Skeletal muscle satellite cell (primary cell): ENCODE results near the gene FAM53B.

Experiments used
- H3K27me3 ChIP-seq: 2 replicates; pipeline ENCODE4 v1.7.0; 2013; ENCODE audit warnings: low read length; ENCODE audit not compliant: control insufficient read depth, insufficient read depth
- H3K36me3 ChIP-seq: 2 replicates; pipeline ENCODE4 v1.7.0; 2013; ENCODE audit warnings: mild to moderate bottlenecking, control low read depth, low read length; ENCODE audit not compliant: insufficient read depth
- H3K4me1 ChIP-seq: 2 replicates; pipeline ENCODE4 v1.7.0; 2013; ENCODE audit warnings: low read length; ENCODE audit not compliant: control insufficient read depth, insufficient read depth
- H3K4me2 ChIP-seq: 2 replicates; pipeline ENCODE4 v1.7.0; 2013; ENCODE audit warnings: mild to moderate bottlenecking, low read length
- H3K4me3 ChIP-seq: 2 replicates; pipeline ENCODE4 v1.7.0; 2013; ENCODE audit warnings: low read length
- H3K9ac ChIP-seq: 2 replicates; pipeline ENCODE4 v1.7.0; 2013; ENCODE audit warnings: mild to moderate bottlenecking, low read depth, low read length, moderate library complexity
- H3K9me3 ChIP-seq: replicated peaks from 2 replicates; pipeline ENCODE4 v1.7.0; 2013; ENCODE audit warnings: mild to moderate bottlenecking, control low read depth, low read length

FAM53B gene

GRCh38 chr10:124703778-124704427, 40.3 kb downstream of the FAM53B start:
- peaks cover 8% of the 10 kb centered on the region for H3K36me3 ChIP-seq
- no peak overlapping the region for H3K4me2 ChIP-seq
- no peaks in the 10 kb centered on the region for H3K27me3 ChIP-seq
- H3K9me3 ChIP-seq: no peaks in the 10 kb centered on the region
- H3K4me3 ChIP-seq: no peak overlapping the region
- H3K4me1 ChIP-seq: peaks cover 29% of the 10 kb centered on the region
- H3K9ac ChIP-seq: no peak overlapping the region

GRCh38 chr10:124703372-124703771, 40.8 kb downstream of the FAM53B start:
- Histone ChIP-seq H3K36me3 (peaks cover 8% of the 10 kb centered on the region), H3K27me3 (no peaks in the 10 kb centered on the region), H3K9me3 (no peaks in the 10 kb centered on the region), H3K4me2 (no peak overlapping the region), H3K9ac (no peak overlapping the region), H3K4me1 (peaks cover 28% of the 10 kb centered on the region), H3K4me3 (no peak overlapping the region)

- Histone ChIP-seq H3K36me3 (peaks cover 8% of the 10 kb centered on the region), H3K4me3 (no peak overlapping the region), H3K9ac (peak overlapping the region; percentile 39), H3K9me3 (no peaks in the 10 kb centered on the region), H3K4me2 (peak overlapping the region; percentile 38), H3K4me1 (peaks cover 28% of the 10 kb centered on the region), H3K27me3 (no peaks in the 10 kb centered on the region)
Measured at GRCh38 chr10:124701881-124702656, 42.1 kb downstream of the FAM53B start.

- Histone ChIP-seq H3K27me3 (no peaks in the 10 kb centered on the region), H3K4me2 (peak overlapping the region; percentile 38), H3K4me3 (no peak overlapping the region), H3K4me1 (peaks cover 23% of the 10 kb centered on the region), H3K9ac (peak overlapping the region; percentile 39), H3K9me3 (no peaks in the 10 kb centered on the region), H3K36me3 (peaks cover 7% of the 10 kb centered on the region)
Measured at GRCh38 chr10:124701435-124701834, 42.7 kb downstream of the FAM53B start.

GRCh38 chr10:124701038-124701365, 43.2 kb downstream of the FAM53B start:
- H3K9ac ChIP-seq: peak overlapping the region; percentile 0

GRCh38 chr10:124700293-124701037, 43.7 kb downstream of the FAM53B start:
- no peak overlapping the region for H3K9ac ChIP-seq
- peaks cover 20% of the 10 kb centered on the region for H3K4me1 ChIP-seq
- H3K36me3 ChIP-seq: peaks cover 6% of the 10 kb centered on the region
- H3K4me2 ChIP-seq: no peak overlapping the region
- H3K4me3 ChIP-seq: no peak overlapping the region
- H3K27me3 ChIP-seq: no peaks in the 10 kb centered on the region
- H3K9me3 ChIP-seq: no peaks in the 10 kb centered on the region

More at GRCh38 chr10:124701038-124701365, 43.2 kb downstream of the FAM53B start:
- H3K36me3 ChIP-seq: peaks cover 5% of the 10 kb centered on the region
- H3K27me3 ChIP-seq: no peaks in the 10 kb centered on the region
- no peaks in the 10 kb centered on the region for H3K9me3 ChIP-seq
- H3K4me3 ChIP-seq: no peak overlapping the region
- peak overlapping the region; percentile 38 for H3K4me2 ChIP-seq
- peaks cover 23% of the 10 kb centered on the region for H3K4me1 ChIP-seq

GRCh38 chr10:124699471-124700292, 44.5 kb downstream of the FAM53B start:
- H3K27me3 ChIP-seq: no peaks in the 10 kb centered on the region
- H3K4me3 ChIP-seq: no peak overlapping the region
- no peak overlapping the region for H3K9ac ChIP-seq
- no peak overlapping the region for H3K4me2 ChIP-seq
- peaks cover 12% of the 10 kb centered on the region for H3K36me3 ChIP-seq
- H3K4me1 ChIP-seq: peaks cover 20% of the 10 kb centered on the region
- H3K9me3 ChIP-seq: no peaks in the 10 kb centered on the region

- H3K4me1 ChIP-seq: peaks cover 20% of the 10 kb centered on the region
- H3K27me3 ChIP-seq: no peaks in the 10 kb centered on the region
- H3K36me3 ChIP-seq: peaks cover 13% of the 10 kb centered on the region
- H3K9me3 ChIP-seq: no peaks in the 10 kb centered on the region
- H3K4me3 ChIP-seq: no peak overlapping the region
- H3K4me2 ChIP-seq: no peak overlapping the region
- H3K9ac ChIP-seq: no peak overlapping the region
Measured at GRCh38 chr10:124698545-124699469, 45.4 kb downstream of the FAM53B start.

- H3K4me2 ChIP-seq: no peak overlapping the region
- H3K9me3 ChIP-seq: no peaks in the 10 kb centered on the region
- no peaks in the 10 kb centered on the region for H3K27me3 ChIP-seq
- H3K9ac ChIP-seq: no peak overlapping the region
- peaks cover 17% of the 10 kb centered on the region for H3K36me3 ChIP-seq
- H3K4me1 ChIP-seq: peaks cover 20% of the 10 kb centered on the region
- no peak overlapping the region for H3K4me3 ChIP-seq
Measured at GRCh38 chr10:124697837-124698544, 46.2 kb downstream of the FAM53B start.

- no peak overlapping the region for H3K4me2 ChIP-seq
- peaks cover 18% of the 10 kb centered on the region for H3K4me1 ChIP-seq
- H3K36me3 ChIP-seq: peaks cover 22% of the 10 kb centered on the region
- H3K9me3 ChIP-seq: no peaks in the 10 kb centered on the region
- no peaks in the 10 kb centered on the region for H3K27me3 ChIP-seq
- no peak overlapping the region for H3K9ac ChIP-seq
- no peak overlapping the region for H3K4me3 ChIP-seq
Measured at GRCh38 chr10:124697443-124697836, 46.7 kb downstream of the FAM53B start.
